IgD-negative memory B cell (primary cell): ENCODE measurements around the gene EVC. TPM values are rescaled to one million over a fixed set of nuclear protein-coding genes. Genes with fewer than 3 reads are reported as not detected.
A peak's percentile ranks its signal among the peaks of the same experiment; 100 is the strongest.
"Not testable (repeated sequence)": the region's sequence is repeated elsewhere in the genome, so short reads cannot be mapped to it uniquely, and the experiment has no call there.

ENCODE experiments used
- H3K27ac Mint-ChIP-seq, 3 donors: one replicate each; pipeline ENCODE4 v1.8.0; 2020 to 2022; ENCODE audit warnings: mild to moderate bottlenecking in 3 of 3, mixed read lengths in 3 of 3, moderate library complexity in 1 of 3
- H3K27me3 Mint-ChIP-seq: one replicate; pipeline ENCODE4 v1.8.0; 2021; ENCODE audit warnings: mixed read lengths
- H3K36me3 Mint-ChIP-seq: one replicate; pipeline ENCODE4 v1.8.0; 2020; ENCODE audit warnings: mild to moderate bottlenecking, mixed read lengths
- H3K4me1 Mint-ChIP-seq, 3 donors: one replicate each; pipeline ENCODE4 v1.8.0; 2020 to 2022; ENCODE audit warnings: mixed read lengths in 3 of 3, mild to moderate bottlenecking in 1 of 3
- H3K4me3 Mint-ChIP-seq, 4 donors: one replicate each; pipeline ENCODE4 v1.8.0; 2020 to 2022; ENCODE audit warnings: mild to moderate bottlenecking in 4 of 4, mixed read lengths in 4 of 4, moderate library complexity in 3 of 4
- H3K9me3 Mint-ChIP-seq, 3 donors: one replicate each; pipeline ENCODE4 v1.8.0; 2020 to 2021; ENCODE audit warnings: mixed read lengths in 3 of 3, mild to moderate bottlenecking in 1 of 3
- polyA plus RNA-seq: library from polyadenylated mRNA; unstranded; fragments of 300-500 nt; fragmentation: Illumina TruSeq; gene quantifications from one replicate; pipeline ENCODE4 v1.2.3, GENCODE V29; 2021

EVC gene
- polyA plus RNA-seq, 1 donor from 2014 or later: 0.05 TPM

DNA sequence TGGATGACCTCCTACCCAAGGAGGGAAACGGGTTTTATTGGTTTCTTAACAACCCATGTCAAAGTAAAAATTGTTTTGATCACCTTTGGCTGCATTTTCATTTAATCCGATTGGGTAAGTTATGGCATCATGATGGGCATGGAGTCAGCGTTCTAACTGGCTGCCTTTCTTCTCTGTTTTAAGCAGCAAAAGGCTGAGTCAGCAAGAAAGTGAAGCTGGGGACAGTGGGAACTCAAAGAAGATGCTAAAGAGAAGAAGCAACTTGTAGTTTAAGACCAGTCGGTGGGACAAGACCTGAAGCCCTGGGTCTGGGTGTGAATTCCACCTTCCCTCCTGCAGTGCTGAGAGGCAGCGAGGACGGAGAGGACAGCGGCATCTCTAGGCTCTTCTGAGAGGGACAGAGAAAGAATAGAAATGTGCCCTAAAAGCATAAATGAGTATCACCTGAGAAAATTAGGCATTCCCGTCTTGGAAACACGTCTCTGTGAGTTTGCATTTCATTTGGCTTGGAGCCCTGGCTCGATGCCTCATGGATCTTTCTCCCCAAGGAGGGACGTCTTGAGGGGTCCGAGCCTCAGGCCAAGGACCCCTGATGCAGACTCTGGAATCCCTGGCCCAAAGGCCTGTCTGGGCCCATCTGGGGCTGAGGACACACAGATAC, 99.9 kb downstream of the EVC start:
- Mint-ChIP-seq H3K4me1 (peaks cover 0 to 3% (median 0%) of the 10 kb centered on the region in 3 donors), H3K4me3 (no peak overlapping the region), H3K9me3 (no peaks in the 10 kb centered on the region), H3K27ac (no peak overlapping the region), H3K36me3 (no peaks in the 10 kb centered on the region), H3K27me3 (no peaks in the 10 kb centered on the region)

DNA sequence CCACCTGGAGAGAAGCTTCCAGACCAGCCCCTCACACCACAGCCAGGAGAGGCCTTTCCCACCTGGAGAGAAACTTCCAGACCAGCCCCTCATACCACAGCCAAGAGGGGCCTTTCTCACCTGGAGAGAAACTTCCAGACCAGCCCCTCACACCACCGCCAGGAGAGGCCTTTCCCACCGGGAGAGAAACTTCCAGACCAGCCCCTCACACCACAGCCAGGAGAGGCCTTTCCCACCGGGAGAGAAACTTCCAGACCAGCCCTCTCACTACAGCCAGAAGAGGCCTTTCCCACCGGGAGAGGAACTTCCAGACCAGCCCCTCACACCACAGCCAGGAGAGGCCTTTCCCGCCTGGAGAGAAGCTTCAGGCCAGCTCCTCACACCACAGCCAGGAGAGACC, 101.1 kb downstream of the EVC start:
- H3K27me3 Mint-ChIP-seq, H3K4me1 Mint-ChIP-seq, H3K36me3 Mint-ChIP-seq, H3K9me3 Mint-ChIP-seq, H3K4me3 Mint-ChIP-seq, H3K27ac Mint-ChIP-seq: not testable (repeated sequence)

DNA sequence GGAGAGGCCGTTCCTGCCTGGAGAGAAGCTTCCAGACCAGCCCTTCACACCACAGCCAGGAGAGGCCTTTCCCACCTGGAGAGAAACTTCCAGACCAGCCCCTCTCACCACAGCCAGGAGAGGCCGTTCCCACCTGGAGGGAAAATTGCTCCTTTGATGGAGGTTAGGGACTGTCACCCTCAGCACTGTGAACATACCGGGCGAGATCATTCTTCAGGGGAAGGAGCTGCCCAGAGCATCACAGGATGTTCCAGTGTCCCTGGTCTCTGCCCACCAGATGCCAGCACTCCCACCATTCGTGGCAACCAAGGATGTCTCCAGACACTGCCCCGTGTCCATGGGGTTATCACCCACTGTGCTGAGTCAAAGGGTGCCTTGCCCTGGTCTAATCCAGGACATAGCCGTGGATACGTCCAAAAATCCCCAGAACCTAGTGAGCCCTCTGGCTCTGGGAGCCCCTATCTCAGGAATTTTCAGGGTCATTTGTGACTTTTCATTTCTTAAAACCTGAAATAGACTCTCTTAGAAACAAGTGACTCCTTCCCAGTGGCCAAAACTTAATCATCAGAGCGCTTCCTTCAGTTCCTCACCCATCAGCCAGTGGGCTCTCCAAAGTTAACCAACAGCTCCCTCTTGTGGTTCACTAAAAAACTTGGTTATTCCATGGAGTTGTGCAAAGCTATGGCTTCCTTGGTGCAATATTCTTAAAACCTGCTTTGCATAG, 101.7 kb downstream of the EVC start:
- Mint-ChIP-seq H3K36me3 (no peaks in the 10 kb centered on the region), H3K9me3 (no peaks in the 10 kb centered on the region), H3K4me3 (no peak overlapping the region), H3K27me3 (no peaks in the 10 kb centered on the region), H3K27ac (no peak overlapping the region), H3K4me1 (peaks cover 0 to 3% (median 0%) of the 10 kb centered on the region in 3 donors)

- no peaks in the 10 kb centered on the region for H3K36me3 Mint-ChIP-seq
- H3K4me3 Mint-ChIP-seq: no peak overlapping the region
- no peaks in the 10 kb centered on the region for H3K27me3 Mint-ChIP-seq
- H3K4me1 Mint-ChIP-seq: peaks cover 0 to 3% (median 0%) of the 10 kb centered on the region in 3 donors
- no peak overlapping the region for H3K27ac Mint-ChIP-seq
- H3K9me3 Mint-ChIP-seq: no peaks in the 10 kb centered on the region
These were observed 102.9 kb downstream of the EVC start for GRCh38 chr4:5813882-5814255.

DNA sequence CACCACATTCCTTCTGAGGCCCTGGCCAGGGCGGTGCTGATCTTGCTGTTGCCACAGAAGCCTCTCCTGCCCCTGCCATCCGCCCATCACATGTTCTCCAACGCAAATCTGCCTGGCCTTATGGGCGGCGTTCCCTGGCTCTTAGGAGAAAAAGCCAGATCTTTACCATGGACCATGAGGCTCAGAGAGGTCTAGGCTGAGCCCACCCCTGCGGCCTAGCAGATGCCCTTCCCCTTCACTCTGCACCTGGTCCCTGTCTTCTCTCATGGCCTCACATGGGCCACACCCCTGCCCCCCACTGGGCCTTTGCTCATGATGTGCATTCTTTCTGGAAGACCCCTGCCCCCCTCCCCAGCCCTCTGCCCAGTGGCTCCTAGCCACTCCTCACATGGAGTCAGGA, 103.4 kb downstream of the EVC start:
- H3K27ac Mint-ChIP-seq: no peak overlapping the region
- H3K4me3 Mint-ChIP-seq: no peak overlapping the region
- H3K4me1 Mint-ChIP-seq: peaks cover 0 to 3% (median 0%) of the 10 kb centered on the region in 3 donors
- no peaks in the 10 kb centered on the region for H3K9me3 Mint-ChIP-seq
- no peaks in the 10 kb centered on the region for H3K36me3 Mint-ChIP-seq
- H3K27me3 Mint-ChIP-seq: no peaks in the 10 kb centered on the region

- Mint-ChIP-seq H3K4me1 (peaks cover 0 to 3% (median 0%) of the 10 kb centered on the region in 3 donors), H3K9me3 (peaks cover 0 to 4% (median 0%) of the 10 kb centered on the region in 3 donors), H3K36me3 (no peaks in the 10 kb centered on the region), H3K4me3 (no peak overlapping the region), H3K27ac (no peak overlapping the region), H3K27me3 (no peaks in the 10 kb centered on the region)
These were observed 104.6 kb downstream of the EVC start for GRCh38 chr4:5815641-5816040.

GRCh38 chr4:5816101-5816500, 105.1 kb downstream of the EVC start:
- H3K36me3 Mint-ChIP-seq: no peaks in the 10 kb centered on the region
- H3K27me3 Mint-ChIP-seq: no peaks in the 10 kb centered on the region
- peaks cover 0 to 4% (median 0%) of the 10 kb centered on the region in 3 donors for H3K9me3 Mint-ChIP-seq
- H3K4me3 Mint-ChIP-seq: no peak overlapping the region
- H3K27ac Mint-ChIP-seq: no peak overlapping the region
- peaks cover 0 to 3% (median 0%) of the 10 kb centered on the region in 3 donors for H3K4me1 Mint-ChIP-seq

DNA sequence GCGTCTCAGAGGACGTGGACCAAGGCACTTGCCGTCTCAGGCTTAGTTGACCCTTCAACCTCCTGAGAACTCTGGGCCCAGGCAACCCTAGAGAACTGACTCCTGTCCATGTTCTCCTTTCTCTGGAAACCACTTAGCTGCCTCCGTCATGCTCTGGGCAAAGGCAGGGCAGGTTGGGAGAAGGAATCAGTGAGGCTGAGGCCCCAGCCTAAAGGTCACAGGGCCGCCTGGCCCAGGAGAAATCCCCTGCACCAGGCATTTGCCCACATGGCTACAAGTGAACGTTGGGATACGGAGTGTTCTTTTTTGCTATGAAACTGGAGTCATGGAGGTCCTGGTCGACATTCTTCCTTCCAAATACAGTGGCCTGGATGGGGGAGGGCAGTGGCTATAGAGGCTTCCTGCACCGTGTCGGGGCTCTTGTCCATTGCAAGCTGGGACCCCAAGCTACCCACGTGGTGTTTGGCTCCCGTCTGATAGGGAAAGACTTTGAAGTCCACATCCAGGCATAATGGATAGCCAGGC, 105.9 kb downstream of the EVC start:
- no peak overlapping the region for H3K27ac Mint-ChIP-seq

DNA sequence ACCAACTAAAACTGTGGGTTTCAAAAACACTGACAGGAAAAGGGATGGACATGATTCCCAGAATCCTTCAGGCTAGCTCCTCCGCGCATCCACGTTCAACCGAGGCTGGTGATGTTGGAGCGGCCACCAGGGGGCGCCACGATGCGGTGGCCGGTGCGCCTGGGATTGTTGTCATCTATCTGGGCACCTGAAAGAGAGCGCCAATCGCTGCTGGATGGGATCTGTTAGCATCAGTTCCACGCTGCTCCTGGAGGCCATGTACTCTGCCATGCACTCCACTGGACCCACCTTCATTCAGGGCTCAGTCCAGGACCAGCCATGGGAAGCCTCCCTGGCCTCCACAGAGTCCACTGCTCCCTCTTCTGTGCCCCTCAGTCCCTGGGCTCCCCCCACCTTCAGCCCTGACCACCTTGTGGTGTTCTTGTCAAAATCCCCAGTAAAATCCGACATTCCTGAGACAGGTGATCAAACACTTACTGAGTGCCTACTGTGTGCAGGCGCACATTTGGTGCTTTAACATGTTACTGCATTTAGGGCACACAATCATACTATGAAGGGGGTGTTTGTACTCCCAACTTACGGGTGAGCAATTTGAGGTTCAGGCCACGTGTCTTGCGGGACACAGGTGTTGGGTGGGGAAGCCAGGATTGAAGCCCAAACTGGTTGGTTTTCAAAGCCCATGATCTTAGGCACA, 110.8 kb downstream of the EVC start:
- H3K4me3 Mint-ChIP-seq: no peak overlapping the region
- H3K27ac Mint-ChIP-seq: no peak overlapping the region
- H3K36me3 Mint-ChIP-seq: no peaks in the 10 kb centered on the region
- H3K27me3 Mint-ChIP-seq: peaks cover 4% of the 10 kb centered on the region
- peaks cover 0 to 4% (median 0%) of the 10 kb centered on the region in 3 donors for H3K9me3 Mint-ChIP-seq
- H3K4me1 Mint-ChIP-seq: peaks cover 0 to 3% (median 3%) of the 10 kb centered on the region in 3 donors

More for the DNA sequence above, 105.9 kb downstream of the EVC start:
- Mint-ChIP-seq H3K4me3 (no peak overlapping the region), H3K9me3 (peaks cover 0 to 4% (median 0%) of the 10 kb centered on the region in 3 donors), H3K36me3 (no peaks in the 10 kb centered on the region), H3K4me1 (peaks cover 0 to 3% (median 0%) of the 10 kb centered on the region in 3 donors), H3K27me3 (peaks cover 2% of the 10 kb centered on the region)

DNA sequence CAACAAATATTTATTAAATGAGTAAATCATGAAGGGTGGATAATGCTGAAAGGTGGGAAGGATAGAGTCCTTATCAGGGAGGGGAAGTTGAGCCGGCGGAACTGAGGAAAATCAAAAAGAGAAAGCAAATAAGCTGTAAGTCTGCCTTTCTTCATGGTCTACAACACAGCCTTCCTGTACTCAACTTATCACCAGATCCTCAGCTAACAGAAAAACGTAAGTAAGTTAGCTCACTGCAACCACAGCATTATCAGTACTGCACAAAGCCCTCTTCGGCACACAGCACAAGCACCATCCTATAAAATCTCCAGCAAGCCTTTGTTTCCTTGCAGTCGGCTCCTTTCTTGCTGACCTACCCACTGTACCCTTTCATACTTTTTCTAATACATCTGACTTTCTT, 111.6 kb downstream of the EVC start:
- no peaks in the 10 kb centered on the region for H3K36me3 Mint-ChIP-seq
- H3K27ac Mint-ChIP-seq: no peak overlapping the region
- H3K4me1 Mint-ChIP-seq: peaks cover 0 to 3% (median 3%) of the 10 kb centered on the region in 3 donors
- peak overlapping the region in 1 of 4 donors; percentile 23 for H3K4me3 Mint-ChIP-seq
- peaks cover 0 to 4% (median 0%) of the 10 kb centered on the region in 3 donors for H3K9me3 Mint-ChIP-seq
- peaks cover 5% of the 10 kb centered on the region for H3K27me3 Mint-ChIP-seq

DNA sequence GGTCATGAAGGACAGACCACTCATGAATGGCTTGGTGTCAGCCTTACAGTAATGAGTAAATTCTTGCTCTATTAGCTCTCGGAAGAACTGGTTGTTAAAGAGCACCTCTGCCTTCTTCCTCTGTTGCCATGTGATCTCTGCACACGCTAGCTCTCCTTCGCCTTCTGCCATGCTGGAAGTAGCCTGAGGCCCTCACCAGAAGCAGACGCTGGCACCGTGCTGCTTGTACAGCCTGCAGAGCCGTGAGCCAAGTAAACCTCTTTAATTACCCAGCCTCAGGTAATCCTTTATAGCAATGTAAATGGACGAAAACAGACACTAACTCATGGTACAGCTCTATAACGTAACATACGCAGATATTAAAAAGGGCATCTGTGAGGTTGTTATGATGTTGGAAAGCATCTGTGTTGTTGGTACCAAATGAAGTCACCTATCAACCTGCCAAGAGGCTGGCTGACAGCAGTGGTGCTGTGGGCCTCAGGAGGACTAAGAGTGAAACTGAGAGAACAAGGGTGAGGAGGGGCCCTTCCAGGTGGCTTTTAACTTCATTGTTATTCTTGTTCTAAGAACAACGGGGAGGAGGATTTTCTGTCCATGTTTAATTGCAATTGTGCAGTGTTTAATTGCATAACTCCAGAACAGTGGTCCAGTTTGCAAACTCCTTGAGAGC, 112.7 kb downstream of the EVC start:
- Mint-ChIP-seq H3K4me3 (no peak overlapping the region), H3K9me3 (peaks cover 0 to 4% (median 0%) of the 10 kb centered on the region in 3 donors), H3K27ac (peak overlapping the region in 1 of 3 donors; percentile 17), H3K4me1 (peaks cover 0 to 3% (median 3%) of the 10 kb centered on the region in 3 donors), H3K36me3 (no peaks in the 10 kb centered on the region), H3K27me3 (peaks cover 5% of the 10 kb centered on the region)

GRCh38 chr4:5824227-5824626, 113.2 kb downstream of the EVC start:
- Mint-ChIP-seq H3K36me3 (no peaks in the 10 kb centered on the region), H3K27me3 (peaks cover 5% of the 10 kb centered on the region)

DNA sequence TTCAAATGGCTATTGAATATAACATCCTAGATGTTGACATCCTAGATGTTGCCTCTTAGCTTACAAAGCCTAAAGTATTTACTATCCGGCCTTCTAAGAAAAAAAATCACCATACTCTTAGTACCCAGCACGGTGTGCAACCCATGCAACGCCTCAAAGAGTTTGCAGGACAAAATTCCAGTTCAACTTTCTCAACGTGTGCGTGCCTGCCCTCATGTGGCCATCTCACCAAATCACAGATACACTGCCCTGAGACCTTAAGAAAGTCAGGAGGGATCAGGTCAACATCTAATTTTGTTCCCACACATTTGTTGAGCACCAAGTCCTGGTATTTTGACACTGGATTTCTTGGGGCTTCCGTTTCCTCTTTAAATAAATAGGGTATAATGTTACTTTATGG, 113.6 kb downstream of the EVC start:
- Mint-ChIP-seq H3K9me3 (peaks cover 0 to 4% (median 0%) of the 10 kb centered on the region in 3 donors), H3K4me3 (no peak overlapping the region), H3K36me3 (no peaks in the 10 kb centered on the region), H3K4me1 (peaks cover 0 to 3% (median 3%) of the 10 kb centered on the region in 3 donors), H3K27ac (no peak overlapping the region), H3K27me3 (peaks cover 5% of the 10 kb centered on the region)

More at GRCh38 chr4:5824227-5824626, 113.2 kb downstream of the EVC start:
- Mint-ChIP-seq H3K27ac (no peak overlapping the region), H3K4me1 (peaks cover 0 to 3% (median 3%) of the 10 kb centered on the region in 3 donors), H3K9me3 (peaks cover 0 to 4% (median 0%) of the 10 kb centered on the region in 3 donors), H3K4me3 (no peak overlapping the region)

DNA sequence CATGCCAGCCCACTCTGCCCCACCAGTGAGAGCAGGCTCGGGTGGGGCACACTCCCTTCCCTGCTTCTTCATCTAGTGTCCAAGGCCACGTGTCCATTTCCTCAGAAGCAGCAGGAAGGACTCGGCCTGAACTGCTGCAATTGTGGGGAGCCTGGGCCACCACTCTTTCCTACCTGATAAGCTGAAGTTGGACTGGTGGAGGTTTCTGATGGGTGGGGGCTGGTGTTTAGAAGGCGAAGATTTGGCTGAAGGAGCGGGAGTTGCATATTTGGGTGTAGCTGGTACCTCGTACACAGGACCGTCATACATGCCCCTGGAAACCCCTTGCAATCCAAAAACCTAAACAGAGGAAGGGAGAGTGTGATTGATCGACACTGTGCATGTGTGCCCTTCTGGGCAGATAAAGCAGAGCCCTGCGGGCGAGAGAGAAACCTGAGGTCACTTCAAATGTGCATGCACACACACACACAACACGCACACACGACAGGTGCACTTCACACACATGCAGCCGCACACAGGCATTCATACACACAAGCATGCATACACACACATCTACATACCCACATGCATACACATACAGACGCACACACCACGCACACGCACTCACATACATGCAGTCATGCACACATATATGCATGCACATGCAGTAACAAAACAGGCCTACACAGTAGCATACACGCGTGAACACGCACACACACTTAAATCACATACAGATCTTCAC, 114.5 kb downstream of the EVC start:
- H3K27ac Mint-ChIP-seq: no peak overlapping the region
- H3K4me1 Mint-ChIP-seq: peaks cover 0 to 3% (median 3%) of the 10 kb centered on the region in 3 donors
- H3K27me3 Mint-ChIP-seq: peaks cover 5% of the 10 kb centered on the region
- H3K4me3 Mint-ChIP-seq: no peak overlapping the region
- H3K36me3 Mint-ChIP-seq: no peaks in the 10 kb centered on the region
- H3K9me3 Mint-ChIP-seq: no peaks in the 10 kb centered on the region
